H9 (cell line): ENCODE results near the gene ITGB2. TPM values are rescaled to one million over a fixed set of nuclear protein-coding genes. Genes with fewer than 3 reads are reported as not detected.

Experiments used
- DNase-seq: peaks from one replicate; pipeline ENCODE4 v3.0.0-alpha.2; 2017
- H2AFZ ChIP-seq: one replicate; pipeline ENCODE4 v1.6.1; 2013; ENCODE audit warnings: mild to moderate bottlenecking, low read length, control low read depth, moderate library complexity
- H2AK5ac ChIP-seq: 2 replicates; pipeline ENCODE4 v1.6.1; 2013; ENCODE audit warnings: low read length, control low read depth, mixed read lengths; ENCODE audit not compliant: insufficient read length
- H2BK120ac ChIP-seq: one replicate; pipeline ENCODE4 v1.6.1; 2013; ENCODE audit warnings: low read depth, mild to moderate bottlenecking, low read length, control low read depth, inconsistent platforms; ENCODE audit not compliant: poor library complexity, severe bottlenecking
- H2BK12ac ChIP-seq: 2 replicates; pipeline ENCODE4 v1.6.1; 2013; ENCODE audit warnings: low read length, control low read depth, mixed read lengths, low read depth; ENCODE audit not compliant: insufficient read length
- H2BK15ac ChIP-seq: 2 replicates; pipeline ENCODE4 v1.6.1; 2013; ENCODE audit warnings: low read depth, low read length, control low read depth
- H2BK20ac ChIP-seq: one replicate; pipeline ENCODE4 v1.6.1; 2013; ENCODE audit warnings: low read depth, mild to moderate bottlenecking, low read length, control low read depth, inconsistent platforms; ENCODE audit not compliant: poor library complexity, severe bottlenecking
- H2BK5ac ChIP-seq: 2 replicates; pipeline ENCODE4 v1.6.1; 2013; ENCODE audit warnings: low read length, control low read depth, mixed read lengths; ENCODE audit not compliant: insufficient read length
- H3K14ac ChIP-seq: 2 replicates; pipeline ENCODE4 v1.6.1; 2013; ENCODE audit warnings: low read length, control low read depth; ENCODE audit not compliant: insufficient read depth
- H3K18ac ChIP-seq: 2 replicates; pipeline ENCODE4 v1.6.1; 2013; ENCODE audit warnings: low read depth, mild to moderate bottlenecking, mixed read lengths, low read length, control low read depth; ENCODE audit not compliant: insufficient read length
- H3K23ac ChIP-seq: 2 replicates; pipeline ENCODE4 v1.6.1; 2013; ENCODE audit warnings: low read length, control low read depth, mixed read lengths, low read depth; ENCODE audit not compliant: insufficient read length
- H3K23me2 ChIP-seq: 2 replicates; pipeline ENCODE4 v1.6.1; 2013; ENCODE audit warnings: low read depth, mild to moderate bottlenecking, mixed read lengths, low read length, control low read depth; ENCODE audit not compliant: insufficient read length, poor library complexity, severe bottlenecking
- H3K27ac ChIP-seq: 2 replicates; pipeline ENCODE4 v1.5.1; 2013; ENCODE audit warnings: low read length, control low read depth, mixed read lengths, low read depth; ENCODE audit not compliant: insufficient read length
- H3K27me3 ChIP-seq: 2 replicates; pipeline ENCODE4 v1.6.1; 2013; ENCODE audit warnings: low read length, control low read depth, inconsistent platforms; ENCODE audit not compliant: insufficient read depth
- H3K4ac ChIP-seq: 2 replicates; pipeline ENCODE4 v1.6.1; 2013; ENCODE audit warnings: low read depth, mild to moderate bottlenecking, control low read depth, inconsistent platforms, low read length, moderate library complexity
- H3K4me1 ChIP-seq: 2 replicates; pipeline ENCODE4 v1.6.1; 2013; ENCODE audit warnings: low read length, control low read depth, inconsistent platforms; ENCODE audit not compliant: insufficient read depth
- H3K4me2 ChIP-seq: 2 replicates; pipeline ENCODE4 v1.6.1; 2013; ENCODE audit warnings: low read length, control low read depth, mixed read lengths; ENCODE audit not compliant: insufficient read length, insufficient read depth
- H3K56ac ChIP-seq: 2 replicates; pipeline ENCODE4 v1.6.1; 2013; ENCODE audit warnings: low read depth, mild to moderate bottlenecking, mixed read lengths, low read length, control low read depth; ENCODE audit not compliant: insufficient read length
- H3K79me1 ChIP-seq: 2 replicates; pipeline ENCODE4 v1.6.1; 2013; ENCODE audit warnings: low read depth, mild to moderate bottlenecking, moderate library complexity, low read length, control low read depth, inconsistent platforms; ENCODE audit not compliant: insufficient read depth, poor library complexity, severe bottlenecking
- H3K79me2 ChIP-seq: 2 replicates; pipeline ENCODE4 v1.6.1; 2013; ENCODE audit warnings: low read length, control low read depth, inconsistent platforms; ENCODE audit not compliant: insufficient read depth
- H3K9ac ChIP-seq: 2 replicates; pipeline ENCODE4 v1.6.1; 2013; ENCODE audit warnings: low read length, control low read depth, mixed read lengths; ENCODE audit not compliant: insufficient read length; ENCODE audit errors: extremely low read depth
- H3K9me3 ChIP-seq: one replicate; pipeline ENCODE4 v1.6.1; 2013; ENCODE audit warnings: low read depth, low read length, inconsistent platforms; ENCODE audit not compliant: control insufficient read depth
- H3T11ph ChIP-seq: one replicate; pipeline ENCODE4 v1.6.1; 2013; ENCODE audit warnings: mild to moderate bottlenecking, low read length, control low read depth, inconsistent platforms
- H4K20me1 ChIP-seq: one replicate; pipeline ENCODE4 v1.6.1; 2013; ENCODE audit not compliant: control insufficient read depth, insufficient read length, insufficient read depth
- H4K5ac ChIP-seq: 2 replicates; pipeline ENCODE4 v1.6.1; 2013; ENCODE audit warnings: low read depth, mild to moderate bottlenecking, mixed read lengths, low read length, control low read depth; ENCODE audit not compliant: insufficient read length
- H4K8ac ChIP-seq: replicated peaks from 2 replicates; pipeline ENCODE4 v1.6.1; 2013; ENCODE audit warnings: low read length, control low read depth, mixed read lengths, low read depth; ENCODE audit not compliant: insufficient read length
- H4K91ac ChIP-seq: 2 replicates; pipeline ENCODE4 v1.6.1; 2013; ENCODE audit warnings: low read depth, mild to moderate bottlenecking, moderate library complexity, mixed read lengths, low read length, control low read depth; ENCODE audit not compliant: insufficient read length
- H3K27ac Mint-ChIP-seq, 3 experiments: 2 replicates in 2 of 3; 3 replicates in 1 of 3; pipeline ENCODE4 v1.8.0; 2020 to 2021; ENCODE audit warnings: mixed read lengths in 3 of 3, mild to moderate bottlenecking in 1 of 3, moderate library complexity in 1 of 3
- H3K27me3 Mint-ChIP-seq: 2 replicates; pipeline ENCODE4 v1.8.0; 2021; ENCODE audit warnings: low read depth, mild to moderate bottlenecking, moderate library complexity, mixed read lengths
- H3K36me3 Mint-ChIP-seq, 3 experiments: 2 replicates in 2 of 3; 3 replicates in 1 of 3; pipeline ENCODE4 v1.8.0; 2020 to 2021; ENCODE audit warnings: low read depth in 3 of 3, mixed read lengths in 3 of 3; ENCODE audit not compliant: insufficient read depth in 1 of 3
- H3K4me1 Mint-ChIP-seq, 2 experiments: 2 replicates each; pipeline ENCODE4 v1.8.0; 2020; ENCODE audit warnings: mixed read lengths in 2 of 2
- H3K4me3 Mint-ChIP-seq, 2 experiments: 2 replicates in 1 of 2; 3 replicates in 1 of 2; pipeline ENCODE4 v1.8.0; 2020 to 2021; ENCODE audit warnings: mild to moderate bottlenecking in 2 of 2, mixed read lengths in 2 of 2, moderate library complexity in 1 of 2
- H3K9me3 Mint-ChIP-seq, 2 experiments: 2 replicates in 1 of 2; 3 replicates in 1 of 2; pipeline ENCODE4 v1.8.0; 2020; ENCODE audit warnings: mild to moderate bottlenecking in 2 of 2, mixed read lengths in 2 of 2, moderate library complexity in 1 of 2
- WGBS: extraction: QIAGEN DNeasy Blood & Tissue Kit; methylation state at CpG from one replicate; pipeline ENCODE4 v1.1.7; 2013; ENCODE audit warnings: missing lambda C conversion rate, low lambda C conversion rate, mixed read lengths; ENCODE audit not compliant: insufficient read length; ENCODE audit errors: extremely low coverage; 5-methylcytosine and 5-hydroxymethylcytosine counted together
- total RNA-seq: library from RNA; stranded (reverse); gene quantifications from 2 replicates; pipeline ENCODE4 v1.2.1, GENCODE V29; 2021
- TF ChIP-seq, protein P1 (sequence below): fragments of 200-600 bp; sonication (generic); conservative IDR thresholded peaks from 3 replicates; pipeline ENCODE4 v1.8.0; 2021; ENCODE audit warnings: antibody characterized with exemption, mild to moderate bottlenecking

The ITGB2 gene
- total RNA-seq, 1 experiment from 2014 or later = 1.1 TPM

DNA sequence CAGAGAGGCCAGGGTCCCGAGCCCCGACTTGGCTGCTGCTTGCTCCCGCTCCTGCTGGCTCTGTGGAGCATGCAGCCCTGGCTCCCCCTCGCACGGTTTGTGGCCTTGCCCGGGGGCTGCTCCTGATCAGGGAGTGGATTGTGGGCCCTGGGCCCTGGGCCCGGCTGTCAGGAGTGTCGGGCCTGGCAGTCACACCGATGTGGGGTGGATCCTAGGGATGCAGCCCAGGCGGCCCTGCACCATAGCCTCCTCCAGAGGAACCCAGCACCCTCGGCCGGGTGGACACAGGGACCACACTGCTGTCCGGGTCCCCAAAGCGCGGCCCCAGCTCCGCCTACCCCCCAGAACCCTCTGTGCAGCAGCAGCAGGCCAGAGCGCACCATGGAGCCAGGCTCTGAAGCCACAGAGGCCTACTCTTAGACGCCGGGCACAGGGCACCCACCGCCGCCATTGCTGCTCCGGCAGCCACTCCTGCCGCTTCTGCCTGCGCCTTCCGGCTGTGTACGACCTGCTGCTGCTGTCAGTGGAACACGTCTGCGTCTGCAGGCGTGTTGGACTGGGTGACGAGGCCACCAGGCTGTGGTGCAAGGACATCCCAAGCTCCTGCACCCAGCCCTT is 28.6 kb upstream of the ITGB2 start:
- Histone ChIP-seq H4K8ac (no peak overlapping the region), H3K18ac (no peak overlapping the region), H2AK5ac (no peak overlapping the region), H3K23ac (no peak overlapping the region), H2BK20ac (no peak overlapping the region), H2BK5ac (no peak overlapping the region), H3K27ac (no peak overlapping the region), H3K4me1 (no peaks in the 10 kb centered on the region), H3K14ac (no peak overlapping the region), H3T11ph (no peak overlapping the region), H2AFZ (no peak overlapping the region), H2BK15ac (no peak overlapping the region), H3K9me3 (no peaks in the 10 kb centered on the region), H4K20me1 (no peaks in the 10 kb centered on the region), H3K4ac (no peak overlapping the region), H4K5ac (no peak overlapping the region), H3K23me2 (no peaks in the 10 kb centered on the region), H3K9ac (no peak overlapping the region), H2BK120ac (no peak overlapping the region), H2BK12ac (no peak overlapping the region), H3K56ac (no peak overlapping the region), H3K27me3 (no peaks in the 10 kb centered on the region), H3K4me2 (no peak overlapping the region), H4K91ac (no peak overlapping the region), H3K79me2 (peaks cover 41% of the 10 kb centered on the region; the same call in 1 of the 2 replicates), H3K79me1 (peaks cover 2% of the 10 kb centered on the region)
- no CpG with 5 or more reads among the region's 30 CpGs for WGBS
- H3K4me3 Mint-ChIP-seq = no peak overlapping the region
- peaks cover 2 to 4% of the 10 kb centered on the region in 2 experiments; a peak in 3 of 4 replicates for H3K4me1 Mint-ChIP-seq
- H3K27me3 Mint-ChIP-seq = peaks cover 2% of the 10 kb centered on the region; the same call in 1 of the 2 replicates
- TF ChIP-seq, protein P1, sequence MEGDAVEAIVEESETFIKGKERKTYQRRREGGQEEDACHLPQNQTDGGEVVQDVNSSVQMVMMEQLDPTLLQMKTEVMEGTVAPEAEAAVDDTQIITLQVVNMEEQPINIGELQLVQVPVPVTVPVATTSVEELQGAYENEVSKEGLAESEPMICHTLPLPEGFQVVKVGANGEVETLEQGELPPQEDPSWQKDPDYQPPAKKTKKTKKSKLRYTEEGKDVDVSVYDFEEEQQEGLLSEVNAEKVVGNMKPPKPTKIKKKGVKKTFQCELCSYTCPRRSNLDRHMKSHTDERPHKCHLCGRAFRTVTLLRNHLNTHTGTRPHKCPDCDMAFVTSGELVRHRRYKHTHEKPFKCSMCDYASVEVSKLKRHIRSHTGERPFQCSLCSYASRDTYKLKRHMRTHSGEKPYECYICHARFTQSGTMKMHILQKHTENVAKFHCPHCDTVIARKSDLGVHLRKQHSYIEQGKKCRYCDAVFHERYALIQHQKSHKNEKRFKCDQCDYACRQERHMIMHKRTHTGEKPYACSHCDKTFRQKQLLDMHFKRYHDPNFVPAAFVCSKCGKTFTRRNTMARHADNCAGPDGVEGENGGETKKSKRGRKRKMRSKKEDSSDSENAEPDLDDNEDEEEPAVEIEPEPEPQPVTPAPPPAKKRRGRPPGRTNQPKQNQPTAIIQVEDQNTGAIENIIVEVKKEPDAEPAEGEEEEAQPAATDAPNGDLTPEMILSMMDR = no peak
- peak overlapping the region in 1 of 3 experiments; percentile 34; a peak in 1 of 7 replicates for H3K27ac Mint-ChIP-seq
- H3K36me3 Mint-ChIP-seq = peaks cover 19 to 36% (median 34%) of the 10 kb centered on the region in 3 experiments; a peak in 6 of 7 replicates
- no peak for DNase-seq
- no peaks in the 10 kb centered on the region for H3K9me3 Mint-ChIP-seq
